NB4 (cell line): ENCODE results near the gene ULK3.

ENCODE experiments used
- POLR2A ChIP-seq: IDR thresholded peaks from 2 replicates; pipeline ENCODE4 v1.6.1; 2011; ENCODE audit warnings: mild to moderate bottlenecking; ENCODE audit not compliant: insufficient read length; ENCODE audit errors: extremely low read depth
- TF ChIP-seq, protein P1 (sequence below): IDR thresholded peaks from one replicate; pipeline ENCODE4 v1.5.1; 2012; ENCODE audit warnings: low read depth, low read length

DNA sequence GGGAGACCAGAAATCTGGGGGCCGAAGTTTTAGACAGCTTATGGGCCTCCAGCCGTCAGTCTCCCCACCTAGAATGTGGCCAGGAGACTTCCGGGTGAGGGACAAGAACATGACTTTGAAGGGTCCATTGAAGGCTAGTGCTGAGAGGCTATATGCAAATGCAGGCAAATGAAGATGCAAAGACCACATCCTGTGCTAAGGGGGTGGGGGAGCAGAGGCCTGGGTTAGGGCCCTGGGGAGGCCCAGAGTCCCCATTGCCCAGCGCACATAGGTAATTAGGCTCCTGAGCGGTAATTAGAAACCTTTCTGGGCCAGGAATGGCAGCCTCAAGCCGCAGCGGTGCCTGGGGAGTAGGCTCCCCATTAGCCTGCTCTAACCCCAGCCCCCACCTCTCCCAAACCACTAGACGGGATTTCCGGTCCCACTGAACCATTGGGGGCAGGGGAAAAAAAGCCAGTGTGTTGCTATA, 54.2 kb downstream of the ULK3 start:
- TF ChIP-seq, protein P1, sequence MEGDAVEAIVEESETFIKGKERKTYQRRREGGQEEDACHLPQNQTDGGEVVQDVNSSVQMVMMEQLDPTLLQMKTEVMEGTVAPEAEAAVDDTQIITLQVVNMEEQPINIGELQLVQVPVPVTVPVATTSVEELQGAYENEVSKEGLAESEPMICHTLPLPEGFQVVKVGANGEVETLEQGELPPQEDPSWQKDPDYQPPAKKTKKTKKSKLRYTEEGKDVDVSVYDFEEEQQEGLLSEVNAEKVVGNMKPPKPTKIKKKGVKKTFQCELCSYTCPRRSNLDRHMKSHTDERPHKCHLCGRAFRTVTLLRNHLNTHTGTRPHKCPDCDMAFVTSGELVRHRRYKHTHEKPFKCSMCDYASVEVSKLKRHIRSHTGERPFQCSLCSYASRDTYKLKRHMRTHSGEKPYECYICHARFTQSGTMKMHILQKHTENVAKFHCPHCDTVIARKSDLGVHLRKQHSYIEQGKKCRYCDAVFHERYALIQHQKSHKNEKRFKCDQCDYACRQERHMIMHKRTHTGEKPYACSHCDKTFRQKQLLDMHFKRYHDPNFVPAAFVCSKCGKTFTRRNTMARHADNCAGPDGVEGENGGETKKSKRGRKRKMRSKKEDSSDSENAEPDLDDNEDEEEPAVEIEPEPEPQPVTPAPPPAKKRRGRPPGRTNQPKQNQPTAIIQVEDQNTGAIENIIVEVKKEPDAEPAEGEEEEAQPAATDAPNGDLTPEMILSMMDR, result no peak
- no peak for TF ChIP-seq POLR2A
